Muscle layer of colon (tissue), 2 donors: ENCODE measurements around the gene PGPEP1.
"Not testable (repeated sequence)": the region's sequence is repeated elsewhere in the genome, so short reads cannot be mapped to it uniquely, and the experiment has no call there.

Experiments
- H3K27ac ChIP-seq: one replicate; pipeline ENCODE4 v1.7.0; 2013; ENCODE audit warnings: low read depth, mild to moderate bottlenecking, low read length, moderate library complexity
- H3K27me3 ChIP-seq, 2 donors: one replicate each; pipeline ENCODE4 v1.7.0; 2013; ENCODE audit warnings: low read length in 2 of 2, mild to moderate bottlenecking in 2 of 2; ENCODE audit not compliant: insufficient read depth in 2 of 2, control insufficient read depth in 1 of 2
- H3K36me3 ChIP-seq: one replicate; pipeline ENCODE4 v1.7.0; 2013; ENCODE audit warnings: mild to moderate bottlenecking, low read length; ENCODE audit not compliant: insufficient read depth
- H3K4me1 ChIP-seq: one replicate; pipeline ENCODE4 v1.7.0; 2013; ENCODE audit warnings: mild to moderate bottlenecking, low read length; ENCODE audit not compliant: insufficient read depth
- H3K4me3 ChIP-seq, 2 donors: one replicate each; pipeline ENCODE4 v1.7.0; 2013; ENCODE audit warnings: low read length in 2 of 2, low read depth in 1 of 2, mild to moderate bottlenecking in 1 of 2, moderate library complexity in 1 of 2
- H3K9ac ChIP-seq: one replicate; pipeline ENCODE4 v1.7.0; 2013; ENCODE audit warnings: low read length
- H3K9me3 ChIP-seq: one replicate; pipeline ENCODE4 v1.7.0; 2013; ENCODE audit warnings: mild to moderate bottlenecking, low read length
- donor health status: abdominal sarcoma.
- donor health status: Adenocarcinoma of cecum.

PGPEP1 gene

DNA sequence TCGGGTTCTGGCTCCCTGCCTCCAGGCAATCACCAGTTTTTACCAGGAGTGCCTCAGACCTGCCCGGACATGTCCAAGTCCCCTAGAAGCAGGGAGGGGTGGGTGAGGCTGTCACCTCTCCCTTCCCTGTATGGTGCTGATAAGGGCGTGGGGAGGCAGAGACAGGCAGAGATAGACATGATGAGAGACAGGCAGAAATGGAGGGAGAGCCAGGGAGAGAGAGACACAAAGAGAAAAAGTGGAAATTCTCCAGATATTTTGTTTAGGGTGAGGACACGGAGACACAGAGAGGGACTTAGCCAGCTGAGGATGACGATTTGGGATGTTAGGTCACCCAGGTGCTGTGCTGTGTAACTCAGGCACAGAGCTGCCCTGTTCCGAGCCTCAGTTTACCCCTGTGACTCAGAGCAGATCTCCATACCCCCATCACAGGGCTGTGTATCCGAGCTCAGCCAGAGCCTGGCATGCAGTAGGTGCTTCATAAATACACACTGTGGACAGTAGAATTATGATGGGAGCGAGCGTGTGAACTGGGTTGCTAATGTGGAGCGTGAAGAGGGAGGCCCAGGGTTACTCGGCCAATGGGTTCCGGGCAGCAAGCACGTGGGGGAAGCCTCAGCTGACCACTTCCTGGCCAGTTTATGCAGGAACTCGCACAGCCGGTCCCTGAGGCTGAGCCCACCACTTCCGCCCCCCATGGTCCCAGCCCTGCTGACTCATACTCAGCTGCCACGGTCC lies 33.7 kb downstream of the PGPEP1 start:
- Histone ChIP-seq H3K9ac (peak overlapping the region; percentile 16), H3K9me3 (no peaks in the 10 kb centered on the region), H3K4me1 (peaks cover 9% of the 10 kb centered on the region), H3K4me3 (peak overlapping the region; percentile 3), H3K27ac (peak overlapping the region; percentile 50), H3K27me3 (no peaks in the 10 kb centered on the region), H3K36me3 (no peaks in the 10 kb centered on the region)

DNA sequence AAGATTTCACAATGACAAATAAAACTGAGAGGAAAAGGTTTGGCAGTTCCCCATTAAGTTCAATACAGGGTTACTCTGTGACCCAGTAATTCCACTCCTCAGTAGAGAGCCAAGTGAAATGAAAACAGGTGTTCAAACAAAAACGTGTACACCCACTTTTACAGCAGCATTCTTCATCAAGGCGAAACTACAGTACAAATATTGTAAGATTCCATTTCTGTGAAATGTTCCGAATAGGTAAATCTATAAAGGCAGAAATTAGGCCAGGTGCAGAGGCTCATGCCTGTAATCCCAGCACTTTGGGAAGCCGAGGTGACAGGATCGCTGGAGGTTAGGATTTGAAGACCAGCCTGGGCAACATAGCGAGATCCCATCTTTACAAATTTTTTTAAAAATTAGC lies 36.6 kb downstream of the PGPEP1 start:
- H3K9me3 ChIP-seq, result no peaks in the 10 kb centered on the region
- no peaks in the 10 kb centered on the region for H3K36me3 ChIP-seq
- no peak overlapping the region for H3K27ac ChIP-seq
- no peak overlapping the region for H3K9ac ChIP-seq
- no peaks in the 10 kb centered on the region for H3K27me3 ChIP-seq
- H3K4me1 ChIP-seq, result peaks cover 14% of the 10 kb centered on the region
- H3K4me3 ChIP-seq, result no peak overlapping the region

DNA sequence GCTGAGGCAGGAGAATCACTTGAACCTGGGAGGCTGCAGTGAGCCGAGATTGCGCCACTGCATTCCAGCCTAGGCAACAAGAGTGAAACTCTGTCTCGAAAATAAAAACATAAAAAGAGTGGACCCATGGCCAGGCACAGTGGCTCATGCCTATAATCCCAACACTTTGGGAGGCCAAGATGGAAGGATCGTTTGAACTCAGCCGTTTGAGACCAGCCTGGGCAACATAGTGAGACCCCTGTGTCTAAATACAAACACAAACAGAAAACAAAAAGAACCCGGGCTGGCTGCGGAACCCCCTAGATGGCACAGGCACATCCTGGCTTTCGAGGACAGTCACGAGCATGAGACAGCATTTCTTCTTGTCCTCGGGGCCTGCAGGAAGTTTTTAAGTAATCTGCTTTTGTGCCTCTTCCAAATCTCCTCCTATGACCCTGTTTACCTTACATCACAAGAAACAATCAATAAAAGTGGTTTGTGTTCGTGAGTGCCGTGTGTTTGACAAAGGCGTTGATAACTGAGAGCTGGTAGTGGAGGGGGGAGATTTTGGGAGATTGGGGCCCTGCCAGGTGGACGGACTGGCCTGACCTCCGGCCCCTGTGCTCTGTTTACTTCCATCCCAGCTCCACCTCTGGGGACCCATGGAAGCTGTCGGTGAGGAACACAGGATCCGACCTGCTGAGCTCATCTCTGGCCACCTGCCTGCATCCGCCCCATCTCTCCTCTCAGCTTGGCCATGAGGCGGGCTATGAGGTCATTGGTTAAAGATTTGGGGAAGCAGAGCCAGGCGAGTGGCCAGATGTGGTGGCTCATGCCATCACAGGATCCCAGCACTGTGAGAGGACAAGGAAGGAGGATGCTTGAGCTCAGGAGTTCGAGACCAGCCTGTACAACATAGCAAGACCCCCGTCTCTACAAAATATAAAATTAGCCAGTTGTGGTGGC lies 39.7 kb downstream of the PGPEP1 start:
- Histone ChIP-seq H3K4me3 (no peak overlapping the region), H3K9me3 (no peaks in the 10 kb centered on the region), H3K9ac (no peak overlapping the region), H3K27ac (peak overlapping the region; percentile 35), H3K36me3 (no peaks in the 10 kb centered on the region), H3K4me1 (peaks cover 5% of the 10 kb centered on the region), H3K27me3 (no peaks in the 10 kb centered on the region)

DNA sequence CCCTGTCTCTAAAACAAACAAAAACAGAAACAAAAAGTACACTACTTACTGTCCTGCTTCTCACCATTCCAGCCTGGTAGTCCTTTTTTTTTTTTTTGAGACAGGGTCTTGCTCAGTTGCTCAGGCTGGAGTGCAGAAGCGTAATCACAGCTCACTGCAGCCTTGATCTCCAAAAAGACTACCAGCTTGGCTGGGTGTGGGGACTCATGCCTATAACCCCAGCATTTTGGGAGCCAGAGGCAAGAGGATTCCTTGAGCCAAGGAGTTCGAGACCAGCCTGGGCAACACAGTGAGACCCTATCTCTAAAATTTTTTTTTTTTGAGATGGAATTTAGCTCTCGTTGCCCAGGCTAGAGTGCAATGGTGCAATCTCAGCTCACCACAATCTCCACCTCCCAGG lies 40.4 kb downstream of the PGPEP1 start:
- H3K9ac ChIP-seq, result no peak overlapping the region

DNA sequence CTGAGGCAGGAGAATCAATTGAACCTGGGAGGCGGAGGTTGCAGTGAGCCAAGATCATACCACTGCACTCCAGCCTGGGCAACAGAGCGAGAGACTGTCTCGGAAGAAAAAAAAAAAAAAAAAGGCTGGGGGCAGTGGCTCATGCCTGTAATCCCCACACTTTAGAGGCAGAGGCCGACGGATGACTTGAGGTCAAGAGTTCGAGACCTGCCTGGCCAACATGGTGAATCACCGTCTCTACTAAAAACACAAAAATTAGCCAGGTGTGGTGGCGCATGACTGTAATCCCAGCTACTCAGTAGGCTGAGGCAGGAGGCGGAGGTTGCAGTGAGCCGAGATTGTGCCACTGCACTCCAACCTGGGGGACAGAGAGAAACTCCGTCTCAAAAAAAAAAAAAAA lies 43.2 kb downstream of the PGPEP1 start:
- H3K9ac ChIP-seq, H3K36me3 ChIP-seq, H3K4me3 ChIP-seq, H3K27me3 ChIP-seq, H3K9me3 ChIP-seq, H3K27ac ChIP-seq: not testable (repeated sequence)
- peaks cover 11% of the 10 kb centered on the region for H3K4me1 ChIP-seq

More for the DNA sequence above, 40.4 kb downstream of the PGPEP1 start:
- no peak overlapping the region for H3K4me3 ChIP-seq
- H3K9me3 ChIP-seq, result no peaks in the 10 kb centered on the region
- no peaks in the 10 kb centered on the region for H3K36me3 ChIP-seq
- H3K4me1 ChIP-seq, result peaks cover 9% of the 10 kb centered on the region
- H3K27ac ChIP-seq, result peak overlapping the region; percentile 35
- H3K27me3 ChIP-seq, result peaks cover 0 to 4% of the 10 kb centered on the region in 2 donors

DNA sequence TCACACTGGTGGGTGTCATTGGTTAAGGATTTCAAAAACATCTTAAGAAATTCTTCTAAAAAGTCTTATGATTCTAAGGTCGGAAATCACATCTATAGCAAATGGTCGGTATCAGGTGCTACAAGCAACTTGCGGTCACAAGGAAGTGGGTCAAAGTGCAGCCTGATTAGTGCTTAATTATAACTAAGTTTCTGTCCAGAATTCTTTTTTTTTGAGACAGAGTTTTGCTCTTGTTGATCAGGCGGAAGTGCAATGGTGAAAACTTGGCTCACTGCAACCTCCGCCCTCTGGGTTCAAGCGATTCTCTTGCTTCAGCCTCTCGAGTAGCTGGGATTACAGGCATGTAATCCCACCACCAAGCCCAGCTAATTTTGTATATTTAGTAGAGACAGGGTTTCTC lies 44.4 kb downstream of the PGPEP1 start:
- H3K27ac ChIP-seq, result no peak overlapping the region

DNA sequence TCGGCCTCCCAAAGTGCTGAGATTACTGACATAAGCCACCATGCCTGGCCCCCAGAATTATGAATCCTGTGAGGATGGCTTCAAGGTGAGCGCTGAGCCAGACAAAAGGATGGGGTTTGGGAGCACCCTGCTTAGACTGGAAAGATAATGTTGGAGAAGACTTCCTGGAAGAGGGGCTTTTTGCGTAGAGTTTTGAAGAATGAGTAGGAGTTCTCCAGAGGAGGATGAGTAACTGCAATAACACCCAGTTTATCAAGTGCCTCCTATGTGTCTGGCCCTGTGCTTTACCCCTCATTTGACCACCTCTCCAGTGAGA lies 44.9 kb downstream of the PGPEP1 start:
- Histone ChIP-seq H3K4me1 (peaks cover 6% of the 10 kb centered on the region), H3K4me3 (no peak overlapping the region), H3K36me3 (no peaks in the 10 kb centered on the region), H3K27ac (peak overlapping the region; percentile 3), H3K27me3 (peaks cover 0 to 5% of the 10 kb centered on the region in 2 donors), H3K9ac (no peak overlapping the region), H3K9me3 (no peaks in the 10 kb centered on the region)

More for the DNA sequence above, 44.4 kb downstream of the PGPEP1 start:
- Histone ChIP-seq H3K36me3 (no peaks in the 10 kb centered on the region), H3K27me3 (peaks cover 0 to 5% of the 10 kb centered on the region in 2 donors), H3K9me3 (no peaks in the 10 kb centered on the region), H3K9ac (no peak overlapping the region), H3K4me3 (no peak overlapping the region), H3K4me1 (peaks cover 11% of the 10 kb centered on the region)

DNA sequence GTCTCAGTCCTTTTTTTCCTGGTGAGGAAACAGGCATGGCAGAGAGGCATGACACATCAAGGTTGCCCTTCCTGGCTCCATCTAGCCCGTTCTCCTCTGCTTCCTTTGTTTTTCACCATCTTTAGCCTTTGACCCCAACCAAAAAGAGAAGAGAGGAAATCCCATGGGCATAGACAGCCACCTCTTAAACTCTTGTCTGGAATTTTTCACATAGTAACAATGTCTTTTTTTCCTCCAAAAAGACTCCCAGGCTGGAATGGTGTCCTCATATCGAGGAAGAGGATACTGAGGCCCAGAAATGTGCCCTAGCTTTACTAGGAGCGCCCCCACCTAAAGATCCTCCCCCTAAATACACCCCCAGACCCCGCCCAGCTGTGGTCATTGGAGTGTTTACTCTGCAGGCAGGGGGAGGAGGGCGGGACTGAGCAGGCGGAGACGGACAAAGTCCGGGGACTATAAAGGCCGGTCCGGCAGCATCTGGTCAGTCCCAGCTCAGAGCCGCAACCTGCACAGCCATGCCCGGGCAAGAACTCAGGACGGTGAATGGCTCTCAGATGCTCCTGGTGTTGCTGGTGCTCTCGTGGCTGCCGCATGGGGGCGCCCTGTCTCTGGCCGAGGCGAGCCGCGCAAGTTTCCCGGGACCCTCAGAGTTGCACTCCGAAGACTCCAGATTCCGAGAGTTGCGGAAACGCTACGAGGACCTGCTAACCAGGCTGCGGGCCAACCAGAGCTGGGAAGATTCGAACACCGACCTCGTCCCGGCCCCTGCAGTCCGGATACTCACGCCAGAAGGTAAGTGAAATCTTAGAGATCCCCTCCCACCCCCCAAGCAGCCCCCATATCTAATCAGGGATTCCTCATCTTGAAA lies 45.5 kb downstream of the PGPEP1 start, which contains the start of gene GDF15:
Gene GDF15 (plus strand): TSS at position 484 of the 868 bp plus-strand sequence. CDS start 32 bp downstream, at position 516.
- Histone ChIP-seq H3K4me3 (no peak within 1 kb of the TSS), H3K4me1 (peaks cover 6% of the 10 kb centered on the region), H3K27ac (peak within 1 kb of the TSS; percentile 23), H3K9ac (peak within 1 kb of the TSS; percentile 44), H3K9me3 (no peaks in the 10 kb centered on the region), H3K27me3 (peaks cover 0 to 5% of the 10 kb centered on the region in 2 donors), H3K36me3 (no peaks in the 10 kb centered on the region)

DNA sequence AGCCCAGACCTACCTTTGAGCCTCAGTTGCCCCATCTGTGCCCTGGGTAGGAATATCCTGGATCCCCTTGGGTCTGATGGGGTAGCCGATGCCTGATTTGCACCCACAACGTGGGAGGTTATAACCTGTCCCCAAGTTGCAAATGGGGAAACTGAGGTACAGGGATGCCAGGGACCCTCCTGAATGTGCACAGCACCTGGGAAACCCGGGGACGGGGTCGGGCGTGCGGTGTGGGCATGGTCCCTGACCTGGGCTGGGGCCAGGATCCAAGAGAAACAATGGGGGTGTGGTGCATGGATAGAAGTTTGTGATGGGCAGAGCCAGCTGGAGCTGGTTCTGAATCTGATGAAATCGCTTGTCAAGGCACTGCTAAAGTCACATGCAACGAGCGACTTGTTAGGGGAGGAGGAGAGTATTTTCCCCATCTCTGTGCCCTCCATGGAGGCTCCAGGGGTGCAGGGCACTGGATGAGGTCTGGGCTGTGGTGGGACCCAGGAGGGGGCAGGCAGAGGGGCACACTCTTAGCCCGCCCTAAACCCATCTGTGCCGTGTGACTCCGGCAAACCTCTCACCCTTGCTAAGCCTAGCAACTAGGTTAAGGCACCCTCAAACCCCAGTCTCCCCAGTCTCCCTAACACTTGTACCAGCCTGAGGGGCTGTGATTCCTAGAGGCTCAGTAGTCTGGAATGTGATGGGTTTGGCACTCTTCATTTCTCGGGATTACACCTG lies 46.3 kb downstream of the PGPEP1 start:
- H3K27me3 ChIP-seq, result peaks cover 0 to 5% of the 10 kb centered on the region in 2 donors
- H3K4me3 ChIP-seq, result no peak overlapping the region
- H3K36me3 ChIP-seq, result no peaks in the 10 kb centered on the region
- peak overlapping the region; percentile 44 for H3K9ac ChIP-seq
- peak overlapping the region; percentile 23 for H3K27ac ChIP-seq
- peaks cover 6% of the 10 kb centered on the region for H3K4me1 ChIP-seq
- H3K9me3 ChIP-seq, result no peaks in the 10 kb centered on the region

DNA sequence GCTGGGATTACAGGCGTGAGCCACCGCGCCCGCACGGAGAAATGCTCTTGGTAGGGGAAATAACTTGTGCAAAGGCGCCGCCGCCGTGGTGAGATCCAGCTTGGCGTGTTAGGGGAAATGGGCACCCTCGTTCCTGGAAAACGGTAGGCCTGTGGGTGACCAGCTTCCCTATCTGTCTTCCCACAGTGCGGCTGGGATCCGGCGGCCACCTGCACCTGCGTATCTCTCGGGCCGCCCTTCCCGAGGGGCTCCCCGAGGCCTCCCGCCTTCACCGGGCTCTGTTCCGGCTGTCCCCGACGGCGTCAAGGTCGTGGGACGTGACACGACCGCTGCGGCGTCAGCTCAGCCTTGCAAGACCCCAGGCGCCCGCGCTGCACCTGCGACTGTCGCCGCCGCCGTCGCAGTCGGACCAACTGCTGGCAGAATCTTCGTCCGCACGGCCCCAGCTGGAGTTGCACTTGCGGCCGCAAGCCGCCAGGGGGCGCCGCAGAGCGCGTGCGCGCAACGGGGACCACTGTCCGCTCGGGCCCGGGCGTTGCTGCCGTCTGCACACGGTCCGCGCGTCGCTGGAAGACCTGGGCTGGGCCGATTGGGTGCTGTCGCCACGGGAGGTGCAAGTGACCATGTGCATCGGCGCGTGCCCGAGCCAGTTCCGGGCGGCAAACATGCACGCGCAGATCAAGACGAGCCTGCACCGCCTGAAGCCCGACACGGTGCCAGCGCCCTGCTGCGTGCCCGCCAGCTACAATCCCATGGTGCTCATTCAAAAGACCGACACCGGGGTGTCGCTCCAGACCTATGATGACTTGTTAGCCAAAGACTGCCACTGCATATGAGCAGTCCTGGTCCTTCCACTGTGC lies 47.9 kb downstream of the PGPEP1 start:
- no peaks in the 10 kb centered on the region for H3K9me3 ChIP-seq
- H3K9ac ChIP-seq, result no peak overlapping the region
- H3K36me3 ChIP-seq, result no peaks in the 10 kb centered on the region
- H3K27me3 ChIP-seq, result peaks cover 0 to 5% of the 10 kb centered on the region in 2 donors
- peak overlapping the region; percentile 32 to 35 for H3K4me3 ChIP-seq
- no peak overlapping the region for H3K27ac ChIP-seq
- H3K4me1 ChIP-seq, result peaks cover 6% of the 10 kb centered on the region
